Measurements from ENCODE around the gene GARIN1A.
"Not testable (repeated sequence)": the region's sequence is repeated elsewhere in the genome, so short reads cannot be mapped to it uniquely, and the experiment has no call there.

GARIN1A gene

DNA sequence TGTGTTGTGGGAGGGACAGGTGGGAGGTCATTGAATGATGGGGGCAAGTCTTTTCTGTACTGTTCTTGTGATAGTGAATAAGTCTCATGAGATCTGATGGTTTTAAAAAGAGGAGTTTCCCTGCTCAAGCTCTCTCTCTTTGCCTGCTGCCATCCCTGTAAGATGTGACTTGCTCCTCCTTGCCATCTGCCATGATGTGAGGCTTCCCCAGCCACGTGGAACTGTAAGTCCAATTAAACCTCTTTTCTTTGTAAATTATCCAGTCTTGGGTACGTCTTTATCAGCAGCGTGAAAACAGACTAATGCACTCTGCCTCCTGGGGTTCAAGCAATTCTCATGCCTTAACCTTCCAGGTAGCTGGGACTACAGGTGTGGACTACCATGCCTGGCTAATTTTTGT lies 8.9 kb upstream of the GARIN1A start:
- H3K4me3 Mint-ChIP-seq; ATAC-seq (ENCODE audit: low read depth); H3K36me3 Mint-ChIP-seq; H3K27ac Mint-ChIP-seq; H3K27me3 Mint-ChIP-seq; H3K9me3 Mint-ChIP-seq; H3K4me1 Mint-ChIP-seq; DNase-seq (ENCODE audit: low spot score in 2 of 2): not testable (repeated sequence)

- DNase-seq (ENCODE audit: low spot score in 2 of 2): no peak
- H3K27ac Mint-ChIP-seq: no peak overlapping the region
- H3K27me3 Mint-ChIP-seq: no peaks in the 10 kb centered on the region
Measured at GRCh38 chr7:128665057-128665456, 7.0 kb upstream of the GARIN1A start.

GRCh38 chr7:128666200-128666599 lies 5.9 kb upstream of the GARIN1A start:
- peaks cover 2% of the 10 kb centered on the region for H3K4me1 Mint-ChIP-seq
- peaks cover 8% of the 10 kb centered on the region for H3K36me3 Mint-ChIP-seq
- DNase-seq (ENCODE audit: low spot score in 2 of 2) (no peak), ATAC-seq (ENCODE audit: low read depth) (no peak)
- no peak overlapping the region for H3K27ac Mint-ChIP-seq
- H3K27me3 Mint-ChIP-seq: no peaks in the 10 kb centered on the region
- H3K4me3 Mint-ChIP-seq: no peak overlapping the region
- peaks cover 2% of the 10 kb centered on the region for H3K9me3 Mint-ChIP-seq

More at GRCh38 chr7:128665057-128665456, 7.0 kb upstream of the GARIN1A start:
- peaks cover 8% of the 10 kb centered on the region for H3K36me3 Mint-ChIP-seq
- ATAC-seq (ENCODE audit: low read depth): no peak
- H3K9me3 Mint-ChIP-seq: peaks cover 2% of the 10 kb centered on the region
- peaks cover 2% of the 10 kb centered on the region for H3K4me1 Mint-ChIP-seq
- H3K4me3 Mint-ChIP-seq: no peak overlapping the region

GRCh38 chr7:128672927-128673517 lies 930 bp downstream of the GARIN1A start:
- ATAC-seq (ENCODE audit: low read depth) (peak; percentile 64), DNase-seq (ENCODE audit: low spot score in 2 of 2) (no peak)

GRCh38 chr7:128673571-128673970 lies 1.5 kb downstream of the GARIN1A start:
- no peak overlapping the region for H3K4me3 Mint-ChIP-seq
- no peaks in the 10 kb centered on the region for H3K9me3 Mint-ChIP-seq
- no peak for ATAC-seq (ENCODE audit: low read depth)
- peaks cover 11% of the 10 kb centered on the region for H3K27me3 Mint-ChIP-seq
- H3K27ac Mint-ChIP-seq: no peak overlapping the region
- peaks cover 8% of the 10 kb centered on the region for H3K4me1 Mint-ChIP-seq
- no peaks in the 10 kb centered on the region for H3K36me3 Mint-ChIP-seq
- DNase-seq (ENCODE audit: low spot score in 2 of 2): no peak

More at GRCh38 chr7:128672927-128673517, 930 bp downstream of the GARIN1A start:
- H3K4me3 Mint-ChIP-seq: no peak overlapping the region
- no peaks in the 10 kb centered on the region for H3K36me3 Mint-ChIP-seq
- H3K4me1 Mint-ChIP-seq: peaks cover 10% of the 10 kb centered on the region
- peaks cover 11% of the 10 kb centered on the region for H3K27me3 Mint-ChIP-seq
- H3K9me3 Mint-ChIP-seq: no peaks in the 10 kb centered on the region
- H3K27ac Mint-ChIP-seq: no peak overlapping the region

DNA sequence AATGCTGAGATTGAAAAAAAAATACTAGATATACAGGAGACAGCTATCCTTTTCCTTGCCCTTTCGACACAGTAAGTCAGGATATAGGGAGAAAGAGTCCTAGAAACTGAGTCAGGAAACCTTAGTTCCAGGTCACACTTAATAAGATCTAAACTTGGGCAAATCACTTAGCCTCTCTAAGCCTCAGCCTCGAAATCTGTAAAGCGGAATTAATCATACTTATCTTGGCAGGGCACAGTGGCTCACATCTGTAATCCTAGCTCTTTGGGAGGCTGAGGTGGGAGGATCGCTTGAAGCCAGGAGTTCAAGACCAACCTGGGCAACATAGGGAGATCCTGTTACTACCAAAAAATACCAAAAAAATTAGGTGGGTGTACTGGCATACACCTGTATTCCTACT lies 4.6 kb downstream of the GARIN1A start:
- H3K27me3 Mint-ChIP-seq: peaks cover 11% of the 10 kb centered on the region

DNA sequence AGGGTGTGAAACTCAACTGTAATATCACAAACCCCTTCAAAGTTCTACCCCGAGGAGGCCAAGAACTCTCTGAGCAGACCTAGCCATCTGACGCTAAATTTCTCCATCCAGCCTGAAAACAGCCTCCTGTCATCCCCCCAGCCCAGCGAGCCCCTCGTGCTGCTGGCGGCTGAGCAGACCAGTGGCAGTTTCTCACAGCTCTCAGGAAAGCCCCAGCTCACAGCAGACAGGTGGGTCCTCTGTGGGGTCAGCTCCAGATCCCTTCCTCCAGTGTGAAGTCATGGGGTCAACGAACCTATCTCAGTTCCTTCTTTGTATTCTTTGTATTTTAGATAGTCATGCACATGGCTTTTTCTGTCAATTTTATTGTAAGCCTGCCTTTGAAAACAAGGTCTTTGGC lies 7.8 kb downstream of the GARIN1A start:
- Mint-ChIP-seq H3K9me3 (no peaks in the 10 kb centered on the region), H3K27me3 (peaks cover 6% of the 10 kb centered on the region), H3K27ac (no peak overlapping the region), H3K36me3 (no peaks in the 10 kb centered on the region), H3K4me3 (no peak overlapping the region), H3K4me1 (no peaks in the 10 kb centered on the region)
- ATAC-seq (ENCODE audit: low read depth): no peak
- DNase-seq (ENCODE audit: low spot score in 2 of 2): no peak

More for the DNA sequence above, 4.6 kb downstream of the GARIN1A start:
- Mint-ChIP-seq H3K4me1 (peaks cover 8% of the 10 kb centered on the region), H3K36me3 (no peaks in the 10 kb centered on the region), H3K9me3 (no peaks in the 10 kb centered on the region), H3K4me3 (no peak overlapping the region), H3K27ac (no peak overlapping the region)
- DNase-seq (ENCODE audit: low spot score in 2 of 2): no peak
- no peak for ATAC-seq (ENCODE audit: low read depth)

- DNase-seq (ENCODE audit: low spot score in 2 of 2) (no peak), ATAC-seq (ENCODE audit: low read depth) (no peak)
- H3K36me3 Mint-ChIP-seq: no peaks in the 10 kb centered on the region
- no peak overlapping the region for H3K27ac Mint-ChIP-seq
- H3K9me3 Mint-ChIP-seq: no peaks in the 10 kb centered on the region
- H3K4me3 Mint-ChIP-seq: no peak overlapping the region
- H3K27me3 Mint-ChIP-seq: no peaks in the 10 kb centered on the region
- H3K4me1 Mint-ChIP-seq: no peaks in the 10 kb centered on the region
Measured at GRCh38 chr7:128681794-128682537, 9.9 kb downstream of the GARIN1A start.

GRCh38 chr7:128683270-128683669 lies 11.2 kb downstream of the GARIN1A start:
- not testable (repeated sequence) for H3K27me3 Mint-ChIP-seq; H3K4me3 Mint-ChIP-seq; DNase-seq (ENCODE audit: low spot score in 2 of 2); H3K4me1 Mint-ChIP-seq; ATAC-seq (ENCODE audit: low read depth); H3K27ac Mint-ChIP-seq; H3K36me3 Mint-ChIP-seq; H3K9me3 Mint-ChIP-seq

GRCh38 chr7:128683738-128684137 lies 11.6 kb downstream of the GARIN1A start:
- not testable (repeated sequence) for H3K9me3 Mint-ChIP-seq; H3K4me1 Mint-ChIP-seq; H3K4me3 Mint-ChIP-seq; DNase-seq (ENCODE audit: low spot score in 2 of 2); H3K27ac Mint-ChIP-seq; H3K36me3 Mint-ChIP-seq; ATAC-seq (ENCODE audit: low read depth); H3K27me3 Mint-ChIP-seq

- no peak overlapping the region for H3K27ac Mint-ChIP-seq
- ATAC-seq (ENCODE audit: low read depth) (no peak), DNase-seq (ENCODE audit: low spot score in 2 of 2) (no peak)
- H3K4me1 Mint-ChIP-seq: no peaks in the 10 kb centered on the region
- no peaks in the 10 kb centered on the region for H3K9me3 Mint-ChIP-seq
- H3K27me3 Mint-ChIP-seq: no peaks in the 10 kb centered on the region
- no peaks in the 10 kb centered on the region for H3K36me3 Mint-ChIP-seq
- no peak overlapping the region for H3K4me3 Mint-ChIP-seq
Measured at GRCh38 chr7:128687131-128687530, 15.0 kb downstream of the GARIN1A start.

DNA sequence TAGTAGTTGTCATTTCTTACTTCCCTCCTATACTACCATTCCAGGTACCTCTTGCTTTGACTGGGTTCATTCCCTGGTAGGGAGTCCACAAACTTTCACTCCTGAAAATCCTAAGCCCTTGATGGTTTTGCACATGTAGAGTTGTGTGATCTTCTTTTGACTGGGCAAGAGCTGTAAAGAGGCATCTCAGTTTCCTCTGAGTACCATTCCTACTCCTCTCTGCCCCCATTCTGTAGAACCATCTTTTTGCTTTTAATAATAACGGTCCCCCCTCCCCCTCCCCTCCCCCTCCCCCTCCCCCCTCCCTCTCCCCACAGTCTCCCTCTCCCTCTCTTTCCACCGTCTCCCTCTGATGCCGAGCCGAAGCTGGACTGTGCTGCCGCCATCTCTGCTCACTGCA lies 16.4 kb downstream of the GARIN1A start:
- no peak overlapping the region for H3K4me3 Mint-ChIP-seq
- no peaks in the 10 kb centered on the region for H3K27me3 Mint-ChIP-seq
- H3K36me3 Mint-ChIP-seq: no peaks in the 10 kb centered on the region
- ATAC-seq (ENCODE audit: low read depth) (no peak), DNase-seq (ENCODE audit: low spot score in 2 of 2) (no peak)
- H3K27ac Mint-ChIP-seq: no peak overlapping the region
- no peaks in the 10 kb centered on the region for H3K9me3 Mint-ChIP-seq
- no peaks in the 10 kb centered on the region for H3K4me1 Mint-ChIP-seq

DNA sequence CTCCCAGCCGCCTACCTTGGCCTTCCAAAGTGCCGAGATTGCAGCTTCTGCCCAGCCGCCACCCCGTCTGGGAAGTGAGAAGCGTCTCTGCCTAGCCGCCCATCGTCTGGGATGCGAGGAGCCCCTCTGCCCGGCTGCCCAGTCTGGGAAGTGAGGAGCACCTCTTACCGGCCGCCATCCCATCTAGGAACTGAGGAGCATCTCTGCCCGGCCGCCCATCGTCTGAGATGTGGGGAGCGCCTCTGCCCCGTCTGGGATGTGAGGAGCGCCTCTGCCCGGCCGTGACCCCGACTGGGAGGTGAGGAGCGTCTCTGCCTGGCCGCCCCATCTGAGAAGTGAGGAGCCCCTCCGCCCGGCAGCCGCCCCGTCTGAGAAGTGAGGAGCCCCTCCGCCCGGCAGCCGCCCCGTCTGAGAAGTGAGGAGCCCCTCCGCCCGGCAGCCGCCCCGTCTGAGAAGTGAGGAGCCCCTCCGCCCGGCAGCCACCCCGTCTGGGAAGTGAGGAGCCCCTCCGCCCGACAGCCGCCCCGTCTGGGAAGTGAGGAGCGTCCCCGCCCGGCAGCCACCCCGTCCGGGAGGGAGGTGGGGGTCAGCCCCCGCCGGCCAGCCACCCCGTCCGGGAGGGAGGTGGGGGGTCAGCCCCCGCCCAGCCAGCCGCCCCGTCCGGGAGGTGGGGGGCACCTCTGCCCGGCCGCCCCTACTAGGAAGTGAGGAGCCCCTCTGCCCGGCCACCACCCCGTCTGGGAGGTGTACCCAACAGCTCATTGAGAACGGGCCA lies 17.3 kb downstream of the GARIN1A start:
- ATAC-seq (ENCODE audit: low read depth); H3K4me3 Mint-ChIP-seq; H3K4me1 Mint-ChIP-seq; H3K9me3 Mint-ChIP-seq; H3K36me3 Mint-ChIP-seq; DNase-seq (ENCODE audit: low spot score in 2 of 2); H3K27ac Mint-ChIP-seq; H3K27me3 Mint-ChIP-seq: not testable (repeated sequence)

- Mint-ChIP-seq H3K9me3 (no peaks in the 10 kb centered on the region), H3K36me3 (no peaks in the 10 kb centered on the region), H3K27me3 (no peaks in the 10 kb centered on the region), H3K27ac (no peak overlapping the region), H3K4me3 (no peak overlapping the region), H3K4me1 (no peaks in the 10 kb centered on the region)
- DNase-seq (ENCODE audit: low spot score in 2 of 2): no peak
- no peak for ATAC-seq (ENCODE audit: low read depth)
Measured at GRCh38 chr7:128691227-128691626, 19.1 kb downstream of the GARIN1A start.

Measured in memory B cell (primary cell).